ENCODE results near the gene PTPN7. TPM values are rescaled to one million over a fixed set of nuclear protein-coding genes. Genes with fewer than 3 reads are reported as not detected.

PTPN7 gene
- total RNA-seq, 1 experiment from 2014 or later: not detected

DNA sequence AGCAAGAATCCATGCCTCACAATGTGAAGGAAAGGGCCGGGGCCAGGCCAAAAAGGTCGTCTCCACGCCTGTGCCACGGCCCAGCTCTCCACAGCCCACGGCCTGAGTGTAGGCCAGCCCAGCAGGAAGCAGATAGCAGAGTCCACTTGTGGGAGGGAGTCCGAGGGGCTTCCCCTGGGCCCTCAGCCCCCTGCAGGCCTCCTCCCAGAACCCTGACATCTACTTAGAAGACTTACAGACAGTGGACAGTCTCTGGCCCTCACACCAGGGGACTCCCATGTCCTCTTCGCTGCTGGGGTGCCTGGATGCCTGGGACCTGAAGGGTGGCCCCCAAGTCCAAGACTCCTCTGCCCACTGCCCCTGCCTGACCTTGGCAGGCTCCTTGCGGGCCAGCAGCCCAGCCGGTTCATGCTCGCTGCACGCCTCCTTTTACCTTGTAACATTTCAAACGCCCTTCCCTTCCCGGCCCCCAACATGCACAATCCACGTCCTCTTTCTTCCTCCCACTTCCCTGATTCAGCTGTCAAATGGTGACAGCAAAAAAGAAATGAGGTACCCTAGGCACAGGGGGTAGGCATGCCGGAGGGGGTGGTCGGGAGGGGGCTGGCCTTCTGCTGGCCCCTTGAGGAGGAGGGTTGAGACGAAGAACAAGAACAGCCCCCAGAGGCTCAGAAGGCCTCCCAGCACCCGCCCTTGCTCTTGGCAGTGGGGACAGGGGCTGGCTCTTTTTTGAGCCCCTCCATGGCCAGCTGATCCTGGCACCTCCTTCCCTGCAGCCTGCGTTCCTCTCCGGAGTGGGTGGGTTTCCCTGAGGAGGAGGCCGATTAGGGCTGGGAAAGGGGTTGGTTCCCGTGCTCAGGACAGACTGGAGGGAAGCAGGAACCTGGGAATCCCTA, 997 bp upstream of the PTPN7 start:
- CTCF ChIA-PET: interaction anchor here (0.7 kb wide), 1 partner anchor 37 kb away, joined by 3 read pairs; no protein-coding TSS in a partner anchor
- no peaks in the 10 kb centered on the region for H3K9me2 ChIP-seq (replicated peaks; ENCODE audit: low read length)
- no peaks in the 10 kb centered on the region for H3F3A ChIP-seq (ENCODE audit: low read length, unreplicated experiment)
- H3K27me3 ChIP-seq (ENCODE audit: low read length): no peaks in the 10 kb centered on the region
- no peaks in the 10 kb centered on the region for H4K20me1 ChIP-seq (ENCODE audit: low read length)
- no peak for TF ChIP-seq EZH2 (IDR thresholded peaks at IDR 0.05; ENCODE audit: low read length, unreplicated experiment)
- TF ChIP-seq, protein P1, sequence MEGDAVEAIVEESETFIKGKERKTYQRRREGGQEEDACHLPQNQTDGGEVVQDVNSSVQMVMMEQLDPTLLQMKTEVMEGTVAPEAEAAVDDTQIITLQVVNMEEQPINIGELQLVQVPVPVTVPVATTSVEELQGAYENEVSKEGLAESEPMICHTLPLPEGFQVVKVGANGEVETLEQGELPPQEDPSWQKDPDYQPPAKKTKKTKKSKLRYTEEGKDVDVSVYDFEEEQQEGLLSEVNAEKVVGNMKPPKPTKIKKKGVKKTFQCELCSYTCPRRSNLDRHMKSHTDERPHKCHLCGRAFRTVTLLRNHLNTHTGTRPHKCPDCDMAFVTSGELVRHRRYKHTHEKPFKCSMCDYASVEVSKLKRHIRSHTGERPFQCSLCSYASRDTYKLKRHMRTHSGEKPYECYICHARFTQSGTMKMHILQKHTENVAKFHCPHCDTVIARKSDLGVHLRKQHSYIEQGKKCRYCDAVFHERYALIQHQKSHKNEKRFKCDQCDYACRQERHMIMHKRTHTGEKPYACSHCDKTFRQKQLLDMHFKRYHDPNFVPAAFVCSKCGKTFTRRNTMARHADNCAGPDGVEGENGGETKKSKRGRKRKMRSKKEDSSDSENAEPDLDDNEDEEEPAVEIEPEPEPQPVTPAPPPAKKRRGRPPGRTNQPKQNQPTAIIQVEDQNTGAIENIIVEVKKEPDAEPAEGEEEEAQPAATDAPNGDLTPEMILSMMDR (conservative IDR thresholded peaks at IDR 0.05; ENCODE audit: low read depth, low read length): no peak
- no peak for TF ChIP-seq EZH2phosphoT487 (IDR thresholded peaks at IDR 0.05; ENCODE audit: borderline replicate concordance, low read length)
- H3K4me3 ChIP-seq (ENCODE audit: low read length): no peak overlapping the region
- no peaks in the 10 kb centered on the region for H3K9me3 ChIP-seq (ENCODE audit: low read length)
- DNase-seq (no peak), ATAC-seq (no peak)
- H3K4me1 ChIP-seq (ENCODE audit: insufficient read depth, low read length): no peaks in the 10 kb centered on the region
- H2AFZ ChIP-seq (ENCODE audit: low read length): no peak overlapping the region
- no peak overlapping the region for H3K27ac ChIP-seq (ENCODE audit: low read length)
- BruUV-seq (replicated peaks): no TSS peak
- H3K36me3 ChIP-seq (ENCODE audit: low read depth, low read length): no peaks in the 10 kb centered on the region
- no peak overlapping the region for H3K9ac ChIP-seq (ENCODE audit: low read length)
- intact Hi-C loops (cut with micrococcal nuclease): no loop called here
- POLR2A ChIA-PET (ENCODE audit: unreplicated experiment): no interaction called here
- no peaks in the 10 kb centered on the region for H3K79me2 ChIP-seq (ENCODE audit: low read length)
- H3K4me2 ChIP-seq (ENCODE audit: low read length): no peak overlapping the region

DNA sequence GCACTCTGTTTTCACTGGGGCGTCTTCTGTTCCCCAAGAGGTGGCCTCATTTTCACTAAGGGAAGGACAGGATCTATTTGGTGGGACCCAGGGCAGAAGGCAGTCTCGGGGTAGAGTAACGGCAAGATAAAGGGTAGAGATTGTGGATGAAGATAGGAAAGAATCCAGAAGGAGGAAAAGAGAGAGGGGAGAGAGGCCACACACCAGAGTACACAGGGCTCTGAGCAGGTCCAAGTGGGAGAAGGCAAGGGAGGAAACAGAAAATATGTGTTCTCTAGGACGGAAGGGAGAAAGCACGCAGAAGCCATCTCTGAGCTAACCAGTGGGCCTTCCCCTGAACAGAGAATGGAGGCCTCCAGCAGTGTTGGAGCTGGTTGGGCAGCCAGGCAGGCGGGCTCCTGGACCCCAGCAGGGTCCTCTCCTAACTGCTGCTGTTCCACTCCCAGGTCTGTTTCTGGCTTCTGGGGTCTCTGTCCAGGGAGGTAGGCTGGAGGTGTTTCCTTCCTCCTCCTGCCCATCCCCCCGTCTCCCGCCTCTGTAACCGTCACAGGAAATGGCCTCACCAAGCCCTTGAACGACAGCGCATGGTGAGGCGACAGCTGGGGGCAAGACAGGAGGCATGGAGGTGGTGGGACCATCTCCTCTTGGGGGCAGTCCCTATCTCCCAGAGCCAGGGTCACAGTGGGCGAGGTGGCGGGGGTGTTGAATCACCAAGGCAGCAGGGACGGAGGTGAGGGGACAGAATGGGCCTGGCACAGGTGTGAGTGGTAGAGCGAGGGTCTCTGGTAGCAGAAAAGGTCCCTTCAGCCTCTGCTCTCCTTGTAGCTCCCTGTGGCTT, 649 bp downstream of the PTPN7 start:
- no peak overlapping the region for H3K9ac ChIP-seq (ENCODE audit: low read length)
- no peaks in the 10 kb centered on the region for H3K9me2 ChIP-seq (replicated peaks; ENCODE audit: low read length)
- CTCF ChIA-PET: no interaction called here
- ATAC-seq (no peak), DNase-seq (no peak)
- no peaks in the 10 kb centered on the region for H3K36me3 ChIP-seq (ENCODE audit: low read depth, low read length)
- BruUV-seq (replicated peaks): no TSS peak
- H3F3A ChIP-seq (ENCODE audit: low read length, unreplicated experiment): no peaks in the 10 kb centered on the region
- no peaks in the 10 kb centered on the region for H3K9me3 ChIP-seq (ENCODE audit: low read length)
- intact Hi-C loops (cut with micrococcal nuclease): no loop called here
- H3K27ac ChIP-seq (ENCODE audit: low read length): no peak overlapping the region
- H3K4me1 ChIP-seq (ENCODE audit: insufficient read depth, low read length): no peaks in the 10 kb centered on the region
- H3K4me2 ChIP-seq (ENCODE audit: low read length): no peak overlapping the region
- H2AFZ ChIP-seq (ENCODE audit: low read length): no peak overlapping the region
- H3K79me2 ChIP-seq (ENCODE audit: low read length): no peaks in the 10 kb centered on the region
- POLR2A ChIA-PET (ENCODE audit: unreplicated experiment): no interaction called here
- TF ChIP-seq, protein P1 (conservative IDR thresholded peaks at IDR 0.05; ENCODE audit: low read depth, low read length): no peak
- no peak for TF ChIP-seq EZH2phosphoT487 (IDR thresholded peaks at IDR 0.05; ENCODE audit: borderline replicate concordance, low read length)
- no peak for TF ChIP-seq EZH2 (IDR thresholded peaks at IDR 0.05; ENCODE audit: low read length, unreplicated experiment)
- no peaks in the 10 kb centered on the region for H4K20me1 ChIP-seq (ENCODE audit: low read length)
- H3K27me3 ChIP-seq (ENCODE audit: low read length): no peaks in the 10 kb centered on the region
- no peak overlapping the region for H3K4me3 ChIP-seq (ENCODE audit: low read length)

Data from PC-3 (cell line).